A549 treated with Hydrocortisone at 1 μM for 4 hours (cell line): Measurements from ENCODE around the gene NKX2-1. TPM values are rescaled to one million over a fixed set of nuclear protein-coding genes. Genes with fewer than 3 reads are reported as not detected.

ENCODE experiments used
- total RNA-seq: library from RNA; stranded (reverse); fragments of 200-300 nt; extraction: Qiagen RNA extraction; gene quantifications from 5 replicates; pipeline ENCODE4 v1.2.3, GENCODE V29; 2022

The NKX2-1 gene
- 0.05 to 0.10 TPM in 2 of 5 replicates, not detected in the others for total RNA-seq

DNA sequence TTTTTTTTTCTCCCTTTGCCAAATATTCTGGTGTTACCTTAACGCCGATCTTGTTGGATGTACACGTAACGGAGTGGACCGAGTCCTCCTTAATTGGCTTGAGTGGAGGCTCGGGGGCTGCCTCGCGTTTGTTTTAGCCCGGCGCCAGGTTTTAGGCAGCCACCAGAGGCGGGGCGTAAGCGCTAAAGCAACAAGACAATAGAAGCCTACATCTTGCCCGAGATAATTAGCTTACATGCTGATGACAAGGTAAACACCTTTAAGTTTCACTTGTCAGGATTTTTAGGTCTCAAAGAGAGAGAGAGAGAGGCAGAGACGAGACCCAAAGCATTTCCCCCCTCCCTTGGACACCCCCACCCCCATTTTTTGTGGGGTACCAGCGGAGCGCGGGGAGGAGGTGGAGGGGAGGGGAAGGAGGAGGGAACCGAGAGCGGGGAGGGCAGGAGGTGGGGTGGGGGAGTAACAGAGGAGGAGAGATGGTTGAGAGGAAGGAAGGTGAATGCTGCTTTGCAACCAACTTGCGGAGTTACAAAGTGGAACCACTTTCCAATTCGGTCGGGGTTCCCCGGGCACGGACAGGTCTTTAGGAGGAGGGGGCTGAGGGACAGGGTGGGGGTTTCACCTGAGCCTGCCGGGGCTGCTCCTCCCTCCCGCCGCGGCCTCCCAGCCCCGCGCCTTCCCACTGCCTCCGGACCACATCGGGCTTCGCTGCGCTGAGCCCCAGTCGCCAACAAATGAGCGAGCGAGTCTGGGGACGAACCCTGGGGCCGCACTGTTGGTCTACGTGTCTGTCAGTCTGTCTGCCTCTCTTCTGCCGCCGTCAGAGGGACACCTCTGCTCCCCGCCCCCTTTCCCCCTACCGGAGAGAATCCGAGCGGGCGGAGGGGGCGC, at the start of gene NKX2-1:
TSS of gene NKX2-1 (minus strand) at position 802 of the 891 bp plus-strand sequence. CDS start at position 699, 103 bp downstream.

Other genes with a start within 250 kb of the NKX2-1 start
- 13.0 to 18.1 TPM (median 16.2 TPM) in 5 replicates for gene MBIP, start 199.6 kb downstream of the NKX2-1 start, total RNA-seq
- 1.5 to 4.0 TPM (median 3.1 TPM) in 5 replicates for gene NKX2-8, start 62.4 kb upstream of the NKX2-1 start, total RNA-seq
- gene PAX9, start 141.6 kb upstream of the NKX2-1 start, total RNA-seq = 2.5 to 3.5 TPM (median 3.0 TPM) in 5 replicates